Spleen (tissue), 11 donors: Measurements from ENCODE around the gene TCIRG1. TPM values are rescaled to one million over a fixed set of nuclear protein-coding genes. Genes with fewer than 3 reads are reported as not detected.

Experiments
- DNase-seq: peaks from one replicate; pipeline ENCODE4 v3.0.0-alpha.2; 2020
- H3K27ac ChIP-seq, 8 donors: fragments of 200-600 bp; sonication (generic) in 7 of 8; 1 replicate in 4 of 8; 2 replicates in 4 of 8; pipeline versions ENCODE4 v1.5.0 to v1.8.0; 2016 to 2021; ENCODE audit warnings: inconsistent platforms in 4 of 8, mild to moderate bottlenecking in 4 of 8, moderate library complexity in 1 of 8
- H3K27me3 ChIP-seq, 7 donors: fragments of 200-600 bp; sonication (generic) in 6 of 7; replicated peaks in 1 of 7; 1 replicate in 4 of 7; 2 replicates in 3 of 7; pipeline versions ENCODE4 v1.5.0 to v1.8.0; 2016 to 2021; ENCODE audit warnings: inconsistent platforms in 3 of 7, mild to moderate bottlenecking in 1 of 7
- H3K36me3 ChIP-seq, 6 donors: fragments of 200-600 bp; sonication (generic) in 5 of 6; 1 replicate in 4 of 6; 2 replicates in 2 of 6; pipeline versions ENCODE4 v1.5.0 to v1.8.0; 2016 to 2021; ENCODE audit warnings: inconsistent platforms in 2 of 6
- H3K4me1 ChIP-seq, 6 donors: fragments of 200-600 bp; sonication (generic) in 5 of 6; 1 replicate in 3 of 6; 2 replicates in 3 of 6; pipeline versions ENCODE4 v1.5.0 to v1.8.0; 2016 to 2021; ENCODE audit warnings: inconsistent platforms in 3 of 6
- H3K4me3 ChIP-seq, 8 donors: fragments of 200-600 bp; sonication (generic) in 7 of 8; 1 replicate in 4 of 8; 2 replicates in 4 of 8; pipeline versions ENCODE4 v1.5.0 to v1.8.0; 2016 to 2021; ENCODE audit warnings: inconsistent platforms in 4 of 8, mild to moderate bottlenecking in 4 of 8, moderate library complexity in 2 of 8
- H3K9me3 ChIP-seq, 8 donors: fragments of 200-600 bp; sonication (generic) in 7 of 8; 1 replicate in 4 of 8; 2 replicates in 4 of 8; pipeline versions ENCODE4 v1.5.0 to v1.8.0; 2016 to 2021; ENCODE audit warnings: inconsistent platforms in 4 of 8
- POLR2A ChIP-seq, 3 donors: fragments of 450-650 bp; IDR thresholded peaks; one replicate each; pipeline ENCODE4 v1.5.1; 2017; ENCODE audit warnings: antibody characterized with exemption in 3 of 3, mild to moderate bottlenecking in 1 of 3
- POLR2AphosphoS5 ChIP-seq, 3 donors: sonication (generic); formaldehyde crosslinking; IDR thresholded peaks; one replicate each; pipeline ENCODE4 v1.5.1; 2017; ENCODE audit warnings: antibody characterized with exemption in 3 of 3
- WGBS, 5 donors: extraction: QIAGEN DNeasy Blood & Tissue Kit in 3 of 5; methylation state at CpG; one replicate each; pipeline versions ENCODE4 v1.1.5 to v1.1.7; 2013 to 2018; 5-methylcytosine and 5-hydroxymethylcytosine counted together
- intact Hi-C: fragments of 100-400 bp; cut with DNase I; formaldehyde crosslinking; loops from one replicate; pipeline ENCODE4 v1.15.0; 2023; ENCODE audit warnings: low total_unique reads
- polyA plus RNA-seq, 3 donors: library from polyadenylated mRNA; stranded (reverse); fragments of 200-250 nt; gene quantifications; one replicate each; pipeline ENCODE4 v1.2.1, GENCODE V29; 2013
- total RNA-seq, 7 donors: library from RNA; depleted of rRNA in 3 of 7; stranded (reverse); fragments of >200 nt in 3 of 7; fragmentation: NEBNext Ultra II Directional in 4 of 7; extraction: Animal tissue kit (Norgen Biotek cat#: 25700) in 4 of 7; gene quantifications; one replicate each; pipeline versions ENCODE4 v1.1.0 to v1.2.1, GENCODE V29; 2016 to 2021
- TF ChIP-seq, protein P1 (sequence below), 11 experiments: fragments of 200-600 bp in 7 of 11; fragments of 450-650 bp in 4 of 11; sonication (generic) in 4 of 11; IDR thresholded peaks in 8 of 11; conservative IDR thresholded peaks in 3 of 11; 1 replicate in 7 of 11; 2 replicates in 4 of 11; pipeline versions ENCODE4 v1.4.0 to v1.8.0; 2016 to 2021; ENCODE audit warnings: antibody characterized with exemption in 11 of 11, inconsistent platforms in 4 of 11, mild to moderate bottlenecking in 1 of 11
- donor health status: healthy with polysubstance abuse.
- donor health status: DM: no; HTN: no; CAD: no; lungs with moderate emphysema.
- donor health status: DM: no; HTN: no; CAD: no.
- donor health status: Bipolar disorder and iron deficiency.
- donor health status: healthy.
- donor health status: DM: no; HTN: no; CAD: no.
- donor health status: DM: yes; HTN: yes; CAD: no.

TCIRG1 gene
- total and polyA plus RNA-seq, 10 donors, result 199 to 707 (median 377) TPM

DNA sequence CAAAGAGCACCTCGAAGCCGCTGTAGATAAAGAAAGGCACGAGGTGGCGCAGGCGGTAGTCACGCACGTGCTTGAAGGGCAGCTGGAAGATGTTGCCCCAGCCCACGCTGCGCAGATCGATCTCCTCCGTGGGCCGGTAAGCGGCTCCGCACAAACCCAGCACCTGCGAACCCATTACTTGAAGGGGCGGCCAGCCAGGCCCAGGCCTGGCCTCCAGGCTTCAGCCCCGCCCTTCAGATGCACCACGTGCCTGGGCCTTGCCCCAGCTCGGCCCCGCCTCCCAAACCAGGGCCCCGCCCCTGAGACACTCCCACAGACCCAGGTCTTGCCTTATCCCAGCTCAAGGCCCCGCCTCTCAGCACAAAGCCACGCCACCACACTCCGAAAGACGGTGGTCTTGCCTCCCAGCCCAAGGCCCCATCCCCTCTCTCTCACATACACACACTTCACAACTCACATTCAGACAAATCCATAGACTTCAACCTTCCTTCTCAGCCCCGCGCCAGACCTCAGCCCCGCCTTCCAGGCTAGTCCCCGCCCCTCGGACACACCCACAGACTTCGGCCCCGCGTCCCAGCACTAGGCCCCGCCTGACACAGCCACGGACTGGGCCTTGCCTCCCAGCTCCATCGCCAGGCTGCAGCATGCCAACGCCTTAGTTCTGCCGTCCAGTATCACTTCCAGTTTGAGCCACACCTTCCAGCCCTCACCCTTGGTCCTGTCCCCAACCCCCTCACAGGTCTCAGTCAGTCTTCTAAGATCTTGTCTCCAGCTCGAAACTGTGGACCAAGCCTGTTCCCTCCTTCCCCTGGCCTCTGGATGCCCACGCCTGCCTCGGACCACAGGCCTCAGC is 42.0 kb upstream of the TCIRG1 start:
- Histone ChIP-seq H3K27ac (peak overlapping the region in 5 of 8 donors; percentile 8 to 64 (median 20)), H3K9me3 (no peaks in the 10 kb centered on the region), H3K4me1 (peaks cover 3 to 79% (median 70%) of the 10 kb centered on the region in 6 donors), H3K4me3 (peak overlapping the region in 1 of 8 donors; percentile 18), H3K36me3 (peaks cover 0 to 98% (median 27%) of the 10 kb centered on the region in 6 donors), H3K27me3 (peaks cover 0 to 1% (median 0%) of the 10 kb centered on the region in 7 donors)
- intact Hi-C loops, result no loop called here
- TF ChIP-seq, protein P1, sequence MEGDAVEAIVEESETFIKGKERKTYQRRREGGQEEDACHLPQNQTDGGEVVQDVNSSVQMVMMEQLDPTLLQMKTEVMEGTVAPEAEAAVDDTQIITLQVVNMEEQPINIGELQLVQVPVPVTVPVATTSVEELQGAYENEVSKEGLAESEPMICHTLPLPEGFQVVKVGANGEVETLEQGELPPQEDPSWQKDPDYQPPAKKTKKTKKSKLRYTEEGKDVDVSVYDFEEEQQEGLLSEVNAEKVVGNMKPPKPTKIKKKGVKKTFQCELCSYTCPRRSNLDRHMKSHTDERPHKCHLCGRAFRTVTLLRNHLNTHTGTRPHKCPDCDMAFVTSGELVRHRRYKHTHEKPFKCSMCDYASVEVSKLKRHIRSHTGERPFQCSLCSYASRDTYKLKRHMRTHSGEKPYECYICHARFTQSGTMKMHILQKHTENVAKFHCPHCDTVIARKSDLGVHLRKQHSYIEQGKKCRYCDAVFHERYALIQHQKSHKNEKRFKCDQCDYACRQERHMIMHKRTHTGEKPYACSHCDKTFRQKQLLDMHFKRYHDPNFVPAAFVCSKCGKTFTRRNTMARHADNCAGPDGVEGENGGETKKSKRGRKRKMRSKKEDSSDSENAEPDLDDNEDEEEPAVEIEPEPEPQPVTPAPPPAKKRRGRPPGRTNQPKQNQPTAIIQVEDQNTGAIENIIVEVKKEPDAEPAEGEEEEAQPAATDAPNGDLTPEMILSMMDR (IDR thresholded peaks at IDR 0.05 in 8 of 11, conservative IDR thresholded peaks at IDR 0.05 in 3 of 11), result no peak
- TF ChIP-seq POLR2AphosphoS5 (IDR thresholded peaks at IDR 0.05) (peak; percentile 51 to 80 (median 55)), POLR2A (IDR thresholded peaks at IDR 0.05) (no peak)
- DNase-seq, result peak; percentile 89
- 64 to 77% (median 74%) methylated on average over 31 to 41 of the region's 41 CpGs for WGBS, 5 donors

DNA sequence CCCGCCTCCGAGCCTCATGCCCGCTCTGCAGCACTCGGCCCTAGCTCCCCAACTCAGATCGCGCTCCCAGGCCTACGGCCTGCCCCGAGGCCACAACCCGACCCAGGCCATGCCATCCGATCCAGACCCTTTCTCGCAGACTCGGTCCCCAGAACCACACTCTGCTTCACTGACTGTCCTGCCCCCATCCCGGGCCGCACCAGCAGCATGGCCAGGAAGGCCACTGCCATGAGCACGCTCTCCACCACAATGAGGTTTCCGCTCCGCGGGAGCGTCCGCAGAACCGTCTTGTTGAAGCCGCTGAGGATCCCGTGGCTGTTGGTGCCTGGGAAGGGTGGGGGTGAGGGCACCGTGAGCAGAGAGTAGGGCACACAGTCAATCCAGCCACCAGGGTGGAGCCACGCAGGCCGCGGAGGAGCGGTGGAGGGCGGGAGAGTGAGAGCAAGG is 41.3 kb upstream of the TCIRG1 start:
- Histone ChIP-seq H3K4me3 (no peak overlapping the region), H3K9me3 (no peaks in the 10 kb centered on the region), H3K36me3 (peaks cover 0 to 99% (median 27%) of the 10 kb centered on the region in 6 donors), H3K27ac (peak overlapping the region in 5 of 8 donors; percentile 8 to 64 (median 20)), H3K27me3 (no peaks in the 10 kb centered on the region), H3K4me1 (peaks cover 3 to 86% (median 77%) of the 10 kb centered on the region in 6 donors)
- TF ChIP-seq POLR2AphosphoS5 (IDR thresholded peaks at IDR 0.05) (peak in 2 of 3 donors; percentile 28 to 73), POLR2A (IDR thresholded peaks at IDR 0.05) (no peak)
- TF ChIP-seq, protein P1 (IDR thresholded peaks at IDR 0.05 in 8 of 11, conservative IDR thresholded peaks at IDR 0.05 in 3 of 11), result no peak
- intact Hi-C loops, result no loop called here
- DNase-seq, result peak; percentile 82
- WGBS, 5 donors, result 87 to 93% (median 91%) methylated on average over 28 to 29 of the region's 29 CpGs

DNA sequence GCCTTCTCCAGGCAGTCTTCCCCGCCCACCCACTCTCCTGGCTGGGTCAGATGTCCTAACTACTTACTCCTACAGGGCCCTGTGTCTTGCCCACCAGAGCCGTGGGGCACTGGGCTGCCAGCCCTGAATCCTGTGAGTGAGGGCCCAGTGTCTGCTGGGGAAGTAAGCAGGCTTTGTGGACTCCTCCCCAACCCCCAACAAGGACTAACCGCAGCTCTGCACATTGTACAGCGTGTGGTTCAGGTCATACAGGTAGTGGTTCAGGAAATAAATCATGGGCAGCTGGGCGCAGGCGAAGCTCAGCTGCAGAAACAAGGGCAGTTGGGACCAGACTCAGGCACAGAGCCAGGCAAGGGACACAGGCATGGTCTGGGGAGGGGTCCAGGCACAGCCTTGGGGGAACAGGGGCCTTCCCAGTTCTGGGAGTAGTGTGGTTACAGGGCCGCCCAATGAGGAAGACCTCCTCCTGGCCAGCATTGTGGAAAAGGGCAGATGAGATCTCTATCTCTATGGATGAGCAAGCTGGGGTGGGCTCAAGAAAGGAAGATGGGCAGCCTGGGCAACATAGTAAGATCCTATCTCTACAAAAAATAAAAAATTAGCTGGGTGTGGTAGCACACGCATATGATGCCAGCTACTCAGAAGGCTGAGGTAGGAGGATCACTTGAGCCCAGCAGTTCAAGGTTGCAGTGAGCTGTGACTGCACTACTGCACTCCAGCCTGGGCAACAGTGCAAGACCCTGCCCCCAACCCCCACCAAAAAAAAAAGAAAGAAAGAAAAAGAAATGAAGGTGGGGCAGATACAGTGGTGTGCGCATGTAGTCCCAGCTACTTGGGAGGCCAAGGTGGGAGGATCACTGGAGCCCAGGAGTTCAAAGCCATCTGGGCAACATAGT is 40.4 kb upstream of the TCIRG1 start:
- intact Hi-C loops, result no loop called here
- 57 to 69% (median 66%) methylated on average over 9 of the region's 9 CpGs for WGBS, 5 donors
- DNase-seq, result no peak

DNA sequence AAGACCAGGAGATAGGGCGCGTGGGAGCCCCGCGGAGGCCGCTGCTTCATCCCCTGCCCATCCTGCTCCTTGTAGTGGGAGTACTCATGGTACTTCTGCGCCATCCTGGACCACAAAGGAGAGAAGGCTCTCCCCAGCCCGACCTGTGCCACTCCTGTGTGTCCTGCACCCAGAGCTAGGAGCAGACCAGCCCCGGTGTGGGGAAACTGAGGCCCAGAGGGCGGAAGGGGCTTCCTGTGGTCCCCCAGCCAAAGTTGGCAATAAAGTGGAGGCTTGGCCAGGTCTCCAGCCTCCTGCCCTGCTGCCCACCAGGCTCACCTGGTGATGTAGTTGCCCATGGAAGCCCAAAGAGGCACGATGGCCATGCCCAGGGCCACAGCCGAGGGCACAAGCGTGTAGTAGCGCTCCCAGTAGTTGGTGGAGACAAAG is 39.6 kb upstream of the TCIRG1 start:
- Histone ChIP-seq H3K27ac (peak overlapping the region in 4 of 8 donors; percentile 13 to 97 (median 21)), H3K4me1 (peaks cover 5 to 95% (median 82%) of the 10 kb centered on the region in 6 donors), H3K36me3 (peaks cover 0 to 82% (median 26%) of the 10 kb centered on the region in 6 donors), H3K27me3 (no peaks in the 10 kb centered on the region), H3K9me3 (no peaks in the 10 kb centered on the region), H3K4me3 (no peak overlapping the region)
- TF ChIP-seq, protein P1 (IDR thresholded peaks at IDR 0.05 in 8 of 11, conservative IDR thresholded peaks at IDR 0.05 in 3 of 11), result no peak
- TF ChIP-seq POLR2AphosphoS5 (IDR thresholded peaks at IDR 0.05), result peak in 2 of 3 donors; percentile 42 to 57
- TF ChIP-seq POLR2A (IDR thresholded peaks at IDR 0.05), result no peak
- 97 to 99% (median 97%) methylated on average over 12 to 13 of the region's 13 CpGs for WGBS, 5 donors
- DNase-seq, result no peak
- intact Hi-C loops, result no loop called here

More for the DNA sequence above, 40.4 kb upstream of the TCIRG1 start:
- peak overlapping the region in 4 of 8 donors; percentile 8 to 64 (median 33) for H3K27ac ChIP-seq
- H3K9me3 ChIP-seq, result no peaks in the 10 kb centered on the region
- H3K4me3 ChIP-seq, result no peak overlapping the region
- peaks cover 3 to 95% (median 85%) of the 10 kb centered on the region in 6 donors for H3K4me1 ChIP-seq
- H3K27me3 ChIP-seq, result no peaks in the 10 kb centered on the region
- H3K36me3 ChIP-seq, result peaks cover 0 to 90% (median 26%) of the 10 kb centered on the region in 6 donors
- TF ChIP-seq POLR2AphosphoS5 (IDR thresholded peaks at IDR 0.05), result peak in 2 of 3 donors; percentile 54 to 59
- no peak for TF ChIP-seq POLR2A (IDR thresholded peaks at IDR 0.05)
